ENCODE measurements around the gene PGC.

The PGC gene

GRCh38 chr6:41746107-41746506 is 1.1 kb downstream of the PGC start:
- no peak for DNase-seq (ENCODE audit: low spot score)

DNA sequence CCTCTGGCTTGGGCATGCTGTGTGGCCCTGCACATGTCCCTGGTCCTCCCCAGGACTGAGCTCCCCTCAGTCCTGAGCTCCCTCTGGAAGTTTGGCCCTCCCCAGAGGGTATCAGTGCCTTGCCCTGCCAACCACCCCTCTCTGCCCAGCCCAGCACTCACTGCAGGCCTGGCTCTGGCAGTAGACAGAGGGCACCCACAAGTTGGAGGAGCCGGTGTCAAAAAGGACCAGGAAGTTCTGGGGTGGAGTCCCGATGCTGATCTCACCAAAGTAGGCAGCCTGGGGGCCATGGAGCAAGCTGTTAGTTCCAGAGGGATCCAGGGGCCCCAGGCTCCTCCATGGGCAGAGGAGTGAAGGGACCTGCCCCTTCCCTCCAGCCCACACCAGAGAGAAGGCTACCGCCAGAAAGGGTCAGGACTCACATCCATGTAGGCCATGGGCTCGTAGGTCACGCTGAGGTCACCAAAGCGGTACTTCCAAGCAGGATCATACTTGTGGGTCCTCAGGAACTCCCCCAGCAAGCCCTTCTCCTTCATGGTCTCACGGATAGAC is 2.9 kb downstream of the PGC start:
- DNase-seq (ENCODE audit: low spot score) = no peak

- no peak for DNase-seq (ENCODE audit: low spot score)
These were observed 3.6 kb downstream of the PGC start for GRCh38 chr6:41743406-41744235.

GRCh38 chr6:41741625-41742490 is 5.3 kb downstream of the PGC start:
- DNase-seq (ENCODE audit: low spot score) = no peak

DNA sequence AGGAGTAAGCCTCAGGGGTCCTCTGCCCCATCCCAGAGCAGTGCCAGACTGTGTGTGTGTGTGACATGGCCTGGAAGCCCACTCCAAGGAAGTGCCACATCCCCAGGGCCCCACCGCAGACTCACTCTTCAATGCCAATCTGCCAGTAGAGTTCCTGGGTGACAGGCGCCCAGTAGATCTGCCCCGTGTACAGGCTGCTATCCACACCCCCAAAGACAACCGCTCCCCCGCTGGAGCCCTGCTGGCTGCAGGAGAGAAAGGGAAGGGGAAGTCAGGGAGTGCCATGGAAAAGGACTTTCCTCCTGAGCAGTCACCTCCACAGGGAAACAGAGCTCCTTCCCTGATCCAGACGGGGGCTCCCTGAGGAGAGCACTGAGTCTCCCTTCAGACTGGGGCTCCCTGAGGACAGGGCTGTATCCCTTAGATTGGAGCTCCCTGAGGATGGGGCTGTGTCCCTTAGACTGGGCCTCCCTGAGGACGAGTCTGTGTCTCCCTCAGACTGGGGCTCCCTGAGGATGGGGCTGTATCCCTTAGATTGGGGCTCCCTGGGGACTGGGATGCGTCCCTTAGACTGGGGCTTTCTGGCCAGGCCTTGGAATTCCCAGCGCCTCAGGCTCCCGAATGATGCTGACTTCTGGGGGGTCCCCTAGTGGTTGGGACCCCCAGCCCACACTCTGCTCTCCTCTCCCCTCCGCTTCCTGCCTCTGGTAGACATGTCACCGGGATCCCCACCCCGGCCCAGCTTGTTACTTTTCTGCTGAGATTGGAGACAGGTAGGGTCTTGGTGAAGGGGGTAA is 6.6 kb downstream of the PGC start:
- DNase-seq (ENCODE audit: low spot score) = no peak

DNA sequence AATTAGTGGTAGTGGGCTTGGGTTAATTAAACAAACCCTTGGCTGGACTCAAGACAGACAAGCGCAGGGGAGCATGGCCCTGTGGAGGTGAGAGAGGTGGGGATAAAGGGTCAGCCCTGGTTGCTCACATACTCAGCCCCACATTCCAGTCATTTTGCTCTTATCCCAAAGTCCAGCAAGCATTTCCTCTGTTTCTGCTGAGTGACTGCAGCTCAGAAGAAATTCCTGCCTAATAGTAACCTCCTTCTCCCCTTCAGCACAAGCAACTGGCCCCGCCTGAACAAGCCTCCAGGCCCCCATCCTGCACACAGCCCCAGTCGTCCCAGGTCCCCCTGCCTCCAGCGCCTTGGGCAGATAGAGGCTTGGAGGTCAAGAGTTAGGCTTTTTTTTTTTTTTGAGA is 8.2 kb downstream of the PGC start:
- no peak for DNase-seq (ENCODE audit: low spot score)

DNA sequence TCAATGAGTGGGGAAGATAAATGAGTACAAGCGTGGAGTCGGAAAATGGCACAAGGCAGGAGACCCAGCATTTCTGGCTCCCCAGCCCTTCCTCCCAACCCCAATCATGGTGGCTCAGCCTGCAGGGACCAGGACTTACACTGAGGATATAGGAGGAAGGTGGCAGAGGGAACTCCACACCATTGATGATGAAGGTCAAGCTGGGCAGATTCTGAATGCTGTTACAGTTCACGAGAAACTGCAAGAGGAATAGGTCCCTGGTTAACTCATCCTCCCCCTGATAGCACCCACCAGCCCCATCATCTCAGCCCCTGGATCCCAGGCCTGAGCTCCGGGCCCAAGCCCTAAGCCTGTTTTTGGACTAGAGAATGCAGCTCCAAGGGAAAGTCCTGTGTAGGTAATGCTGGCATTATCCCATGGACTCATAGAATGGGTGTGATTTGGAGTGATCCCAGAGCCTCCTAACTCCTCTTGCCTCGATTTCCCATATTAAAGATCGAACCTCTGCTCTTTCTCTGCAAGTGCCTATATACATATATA is 9.5 kb downstream of the PGC start:
- no peak for DNase-seq (ENCODE audit: low spot score)

DNA sequence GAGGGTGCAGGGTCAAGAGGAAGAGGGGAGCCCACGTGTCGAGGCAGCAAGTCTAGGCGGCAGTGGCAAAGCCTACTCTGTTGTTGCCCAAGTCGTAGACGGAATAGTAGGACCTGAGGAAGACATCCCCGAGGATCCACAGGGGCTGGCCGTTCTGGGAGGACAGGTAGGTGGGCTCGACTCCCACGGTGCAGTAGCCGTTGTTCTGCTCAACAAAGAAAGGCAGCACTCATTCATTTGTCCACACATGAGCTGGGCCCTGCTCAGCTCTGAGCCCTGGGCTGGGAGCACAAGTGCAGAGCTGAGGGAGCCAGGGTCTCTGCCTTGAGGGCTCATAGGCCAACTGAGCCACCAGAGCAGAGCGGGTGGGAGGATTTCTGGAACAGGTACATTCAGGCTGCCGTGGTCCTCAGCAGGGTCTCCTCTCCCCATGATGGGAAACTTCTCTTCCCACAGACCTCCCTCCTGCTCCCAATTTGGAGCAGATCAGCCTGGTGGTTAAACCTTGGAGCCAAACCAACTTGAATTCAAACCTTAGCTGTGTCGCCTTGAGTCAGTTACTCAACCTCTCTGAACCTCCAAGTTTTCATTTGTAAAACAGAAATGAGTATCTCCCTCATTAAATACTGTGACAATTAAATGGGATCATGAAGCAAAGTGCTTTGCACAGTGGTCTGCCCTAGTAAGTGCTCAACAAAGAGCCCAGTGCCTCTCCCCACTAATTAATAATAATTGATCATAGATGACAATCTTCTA is 10.2 kb downstream of the PGC start:
- no peak for DNase-seq (ENCODE audit: low spot score)

- no peak for DNase-seq (ENCODE audit: low spot score)
These were observed 10.9 kb downstream of the PGC start for GRCh38 chr6:41736186-41736733.

- peak; percentile 96 for DNase-seq (ENCODE audit: low spot score)
These were observed 11.6 kb downstream of the PGC start, which contains the start of gene TFEB for GRCh38 chr6:41735427-41736185. Gene TFEB (minus strand): TSS chr6:41735608. CDS start chr6:41691213, 44,395 bp downstream.

- peak; percentile 78 for DNase-seq (ENCODE audit: low spot score)
These were observed 12.4 kb downstream of the PGC start for GRCh38 chr6:41734666-41735426.

- peak; percentile 85 for DNase-seq (ENCODE audit: low spot score)
These were observed 13.2 kb downstream of the PGC start for GRCh38 chr6:41733707-41734665.

DNA sequence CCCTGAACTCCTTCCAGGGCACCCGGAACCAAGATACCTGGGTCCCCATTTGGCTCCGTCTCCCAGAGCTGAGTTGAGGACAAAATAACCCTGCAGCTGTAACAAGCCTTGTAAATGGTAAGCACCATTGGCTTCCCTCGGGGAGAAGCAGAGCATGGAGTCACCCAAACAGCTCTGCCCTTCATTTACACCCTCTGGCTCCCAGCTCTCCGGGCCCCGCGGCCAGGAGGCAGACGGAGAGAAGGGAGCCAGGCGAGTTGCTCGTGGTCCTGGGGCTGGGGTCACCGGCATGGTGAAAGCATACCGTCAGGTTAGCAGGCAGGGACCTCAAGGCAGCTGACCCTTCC is 13.9 kb downstream of the PGC start:
- DNase-seq (ENCODE audit: low spot score) = peak; percentile 59

DNA sequence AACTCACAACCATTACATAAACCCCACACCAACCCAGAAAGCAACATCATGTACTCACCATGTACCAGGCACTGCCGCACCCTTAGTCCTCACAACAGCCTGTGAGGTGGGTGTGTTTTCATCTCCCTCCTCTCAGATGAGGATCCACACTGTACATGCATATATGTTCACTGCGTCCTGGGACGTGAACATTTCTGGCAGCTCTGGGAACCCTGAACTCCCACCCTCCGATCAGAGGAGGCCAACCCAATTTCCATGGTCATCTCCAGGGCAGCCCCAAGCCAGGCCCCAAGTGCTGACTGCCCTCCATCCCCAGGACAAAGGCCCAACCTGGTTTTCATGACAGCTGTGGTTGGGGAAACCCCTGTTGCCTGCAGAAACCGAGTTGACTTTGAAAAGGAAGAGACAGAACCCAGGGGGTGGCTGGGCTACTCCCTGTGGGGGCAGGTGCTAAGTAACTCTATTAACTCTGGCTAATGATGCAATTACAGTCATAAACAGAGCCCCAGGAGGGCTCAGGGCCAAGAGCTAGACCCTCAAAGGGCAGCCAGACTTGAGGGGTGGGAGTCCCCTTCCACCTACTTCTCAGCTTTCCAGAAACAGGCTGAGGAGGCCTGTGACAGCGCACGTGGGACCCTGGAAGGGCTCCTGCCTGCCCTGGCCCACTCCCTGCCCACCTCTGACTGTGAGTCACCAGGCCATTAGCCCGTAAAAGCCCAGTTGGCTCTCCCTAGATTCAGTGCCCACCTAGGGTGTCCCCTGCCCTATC is 14.4 kb downstream of the PGC start:
- no peak for DNase-seq (ENCODE audit: low spot score)

- no peak for DNase-seq (ENCODE audit: low spot score)
These were observed 15.0 kb downstream of the PGC start for GRCh38 chr6:41732149-41732548.

GRCh38 chr6:41731561-41732086 is 15.6 kb downstream of the PGC start:
- DNase-seq (ENCODE audit: low spot score) = no peak
